Choroid plexus epithelial cell (primary cell): ENCODE measurements around the gene KRI1.
A peak's percentile ranks its signal among the peaks of the same experiment; 100 is the strongest.

ENCODE experiments used
- DNase-seq: peaks from one replicate; pipeline ENCODE4 v3.0.0-alpha.2; 2010; ENCODE audit warnings: low read depth
- H3K4me3 ChIP-seq: 2 replicates; pipeline ENCODE4 v1.5.1; 2011; ENCODE audit warnings: low read depth, mild to moderate bottlenecking, control low read depth, low read length, moderate library complexity
- TF ChIP-seq, protein P1 (sequence below): conservative IDR thresholded peaks from 2 replicates; pipeline ENCODE4 v1.5.1; 2011; ENCODE audit warnings: low read depth, mild to moderate bottlenecking, control low read depth, inconsistent platforms, low read length, moderate library complexity

The KRI1 gene

GRCh38 chr19:10549733-10550132, 16.1 kb downstream of the KRI1 start:
- no peak for DNase-seq

GRCh38 chr19:10548746-10549276, 17.0 kb downstream of the KRI1 start:
- TF ChIP-seq, protein P1, sequence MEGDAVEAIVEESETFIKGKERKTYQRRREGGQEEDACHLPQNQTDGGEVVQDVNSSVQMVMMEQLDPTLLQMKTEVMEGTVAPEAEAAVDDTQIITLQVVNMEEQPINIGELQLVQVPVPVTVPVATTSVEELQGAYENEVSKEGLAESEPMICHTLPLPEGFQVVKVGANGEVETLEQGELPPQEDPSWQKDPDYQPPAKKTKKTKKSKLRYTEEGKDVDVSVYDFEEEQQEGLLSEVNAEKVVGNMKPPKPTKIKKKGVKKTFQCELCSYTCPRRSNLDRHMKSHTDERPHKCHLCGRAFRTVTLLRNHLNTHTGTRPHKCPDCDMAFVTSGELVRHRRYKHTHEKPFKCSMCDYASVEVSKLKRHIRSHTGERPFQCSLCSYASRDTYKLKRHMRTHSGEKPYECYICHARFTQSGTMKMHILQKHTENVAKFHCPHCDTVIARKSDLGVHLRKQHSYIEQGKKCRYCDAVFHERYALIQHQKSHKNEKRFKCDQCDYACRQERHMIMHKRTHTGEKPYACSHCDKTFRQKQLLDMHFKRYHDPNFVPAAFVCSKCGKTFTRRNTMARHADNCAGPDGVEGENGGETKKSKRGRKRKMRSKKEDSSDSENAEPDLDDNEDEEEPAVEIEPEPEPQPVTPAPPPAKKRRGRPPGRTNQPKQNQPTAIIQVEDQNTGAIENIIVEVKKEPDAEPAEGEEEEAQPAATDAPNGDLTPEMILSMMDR: no peak

More at GRCh38 chr19:10549733-10550132, 16.1 kb downstream of the KRI1 start:
- TF ChIP-seq, protein P1: no peak
- no peak overlapping the region for H3K4me3 ChIP-seq

DNA sequence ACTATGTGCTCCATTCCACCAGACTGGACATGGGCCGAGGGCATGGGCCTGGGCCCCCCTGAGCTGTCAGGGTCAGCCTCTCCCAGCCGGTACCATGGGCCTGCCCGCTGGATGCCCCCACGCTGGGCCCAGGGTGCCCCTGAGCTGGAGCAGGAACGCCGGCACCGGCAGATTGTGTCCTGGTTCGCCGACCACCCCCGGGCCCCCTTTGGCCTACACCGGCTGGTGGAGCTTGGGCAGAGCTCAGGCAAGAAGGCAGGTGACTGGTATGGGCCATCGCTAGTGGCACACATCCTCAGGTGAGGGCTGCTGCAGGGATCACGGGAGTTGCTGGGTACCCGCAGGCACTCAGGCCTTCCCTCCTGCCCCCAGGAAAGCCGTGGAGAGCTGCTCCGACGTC, 19.0 kb downstream of the KRI1 start:
- no peak for DNase-seq
- H3K4me3 ChIP-seq: no peak overlapping the region
- TF ChIP-seq, protein P1: no peak

More at GRCh38 chr19:10548746-10549276, 17.0 kb downstream of the KRI1 start:
- H3K4me3 ChIP-seq: no peak overlapping the region
- DNase-seq: no peak

DNA sequence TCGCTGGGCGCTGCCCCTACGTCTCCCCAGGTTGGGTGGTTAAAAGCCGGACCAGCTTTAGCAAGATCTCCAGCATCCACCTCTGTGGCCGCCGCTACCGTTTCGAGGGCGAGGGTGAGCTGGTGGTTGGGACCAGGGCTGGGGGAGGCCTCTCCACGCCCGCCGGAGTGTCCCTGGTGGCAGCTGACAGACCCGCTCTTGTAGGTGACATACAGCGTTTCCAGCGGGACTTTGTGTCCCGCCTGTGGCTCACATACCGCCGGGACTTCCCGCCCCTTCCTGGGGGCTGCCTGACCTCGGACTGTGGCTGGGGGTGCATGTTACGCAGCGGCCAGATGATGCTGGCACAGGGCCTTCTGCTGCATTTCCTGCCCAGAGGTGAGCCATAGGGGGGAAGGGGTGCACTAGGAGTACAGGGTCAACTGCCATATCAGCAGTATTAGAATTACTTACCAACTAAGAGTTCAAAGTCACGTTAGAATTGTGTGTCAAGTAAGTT, 21.0 kb downstream of the KRI1 start:
- peak overlapping the region; percentile 74 for H3K4me3 ChIP-seq
- TF ChIP-seq, protein P1: no peak
- DNase-seq: no peak

GRCh38 chr19:10544242-10544752, 21.5 kb downstream of the KRI1 start:
- DNase-seq: no peak
- peak overlapping the region; percentile 74 for H3K4me3 ChIP-seq
- TF ChIP-seq, protein P1: no peak

DNA sequence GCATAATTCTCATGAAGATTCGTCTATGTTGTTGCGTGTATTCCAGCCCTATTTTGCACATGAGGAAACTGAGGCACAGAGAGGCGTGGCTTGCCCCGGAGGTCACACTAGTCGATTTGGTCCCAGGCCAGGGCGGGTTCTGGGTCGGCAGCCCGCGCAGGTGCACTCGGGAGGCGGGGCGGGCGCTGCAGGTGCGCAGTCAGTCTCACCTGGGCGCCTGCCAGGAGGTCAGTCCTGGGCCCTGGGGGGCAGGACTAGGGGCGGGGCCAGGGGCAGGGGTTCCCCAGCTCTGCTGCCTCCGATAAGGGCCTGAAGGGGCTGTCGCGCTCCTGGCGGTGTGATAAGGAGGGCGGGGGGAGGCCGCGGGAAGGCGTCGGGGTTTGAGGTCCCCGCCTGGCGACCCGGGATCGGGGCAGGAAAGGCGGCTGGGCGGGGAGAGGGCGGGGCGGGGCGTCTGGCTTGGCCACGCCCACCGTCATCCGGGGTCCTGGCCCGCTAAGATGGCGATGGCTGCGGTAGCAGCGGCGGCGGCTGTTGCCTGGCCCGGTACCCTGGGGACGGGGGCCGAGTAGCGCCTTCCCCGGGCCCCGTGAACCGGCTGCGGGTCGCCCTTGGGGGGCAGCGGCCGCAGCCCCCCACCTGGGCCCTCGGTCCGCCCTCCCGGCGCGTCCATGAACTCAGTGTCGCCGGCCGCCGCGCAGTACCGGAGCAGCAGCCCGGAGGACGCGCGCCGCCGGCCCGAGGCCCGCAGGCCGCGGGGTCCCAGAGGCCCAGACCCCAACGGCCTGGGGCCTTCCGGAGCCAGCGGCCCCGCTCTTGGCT, 22.2 kb downstream of the KRI1 start, which contains the start of gene ATG4D:
Gene ATG4D, plus strand, starts transcription at position 485 of the 822 bp plus-strand sequence. Its CDS starts 187 bp downstream, at position 672.
- H3K4me3 ChIP-seq: peak within 1 kb of the TSS; percentile 74
- TF ChIP-seq, protein P1: no peak
- peak; percentile 66 for DNase-seq
